ENCODE results near the gene ACTRT2.

The ACTRT2 gene

GRCh38 chr1:3056641-3057040 lies 35.4 kb downstream of the ACTRT2 start:
- no peak for DNase-seq

DNA sequence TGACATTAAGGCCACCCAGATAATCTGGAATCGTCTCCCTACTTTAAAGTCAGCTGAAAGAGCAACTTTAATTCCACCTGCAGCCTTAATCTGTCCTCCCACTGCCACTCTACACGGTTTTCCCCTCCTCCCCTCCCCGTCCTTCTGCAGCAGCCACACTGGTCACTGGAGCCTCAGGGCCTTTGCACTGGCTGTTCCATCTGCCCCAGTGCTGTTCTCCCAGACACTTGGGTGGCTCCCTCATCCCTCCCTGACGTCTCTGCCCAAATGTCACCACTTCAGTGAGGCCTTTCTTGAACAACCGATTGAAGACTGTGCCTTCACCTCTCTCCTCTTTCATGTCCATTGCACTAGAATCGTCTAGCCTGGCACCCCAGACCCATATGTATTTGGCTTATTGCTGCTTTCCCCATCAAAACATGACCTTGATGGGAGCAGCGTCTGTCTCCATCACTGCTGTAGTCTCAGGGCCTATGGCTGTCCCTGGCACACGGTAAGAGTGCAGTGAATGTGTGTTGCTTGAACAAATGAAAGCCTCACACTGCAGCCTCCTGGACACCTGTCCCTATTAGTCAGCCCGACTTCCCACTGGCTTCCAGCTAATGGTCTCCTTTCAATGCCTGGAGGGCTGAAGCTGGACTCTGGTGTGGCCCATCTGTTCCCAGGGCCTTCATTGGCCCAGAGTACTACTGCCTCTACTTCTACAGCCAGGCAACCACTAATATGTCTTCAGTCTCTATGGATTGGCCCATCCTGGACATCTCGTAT lies 37.2 kb downstream of the ACTRT2 start:
- no peak for DNase-seq

DNA sequence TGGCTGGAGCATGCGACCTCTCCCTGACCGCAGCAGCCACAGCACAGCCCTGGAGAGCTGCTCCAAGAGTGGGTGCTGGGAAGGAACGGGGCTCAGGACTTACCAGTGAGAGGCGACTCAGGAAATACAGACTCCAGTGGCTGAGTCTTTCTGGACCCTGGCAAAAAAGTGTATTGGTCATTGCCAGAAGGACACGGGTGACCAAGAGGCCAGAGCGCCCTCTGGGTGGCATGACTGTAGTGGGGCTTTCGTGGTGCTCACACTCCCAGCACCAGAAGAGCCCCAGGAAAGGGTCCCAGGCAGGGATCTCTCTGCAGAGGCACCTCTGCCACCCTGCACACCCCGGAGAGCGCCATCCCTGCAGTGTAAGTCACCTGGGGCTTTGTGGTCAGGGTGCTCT lies 38.9 kb downstream of the ACTRT2 start:
- DNase-seq: no peak

DNA sequence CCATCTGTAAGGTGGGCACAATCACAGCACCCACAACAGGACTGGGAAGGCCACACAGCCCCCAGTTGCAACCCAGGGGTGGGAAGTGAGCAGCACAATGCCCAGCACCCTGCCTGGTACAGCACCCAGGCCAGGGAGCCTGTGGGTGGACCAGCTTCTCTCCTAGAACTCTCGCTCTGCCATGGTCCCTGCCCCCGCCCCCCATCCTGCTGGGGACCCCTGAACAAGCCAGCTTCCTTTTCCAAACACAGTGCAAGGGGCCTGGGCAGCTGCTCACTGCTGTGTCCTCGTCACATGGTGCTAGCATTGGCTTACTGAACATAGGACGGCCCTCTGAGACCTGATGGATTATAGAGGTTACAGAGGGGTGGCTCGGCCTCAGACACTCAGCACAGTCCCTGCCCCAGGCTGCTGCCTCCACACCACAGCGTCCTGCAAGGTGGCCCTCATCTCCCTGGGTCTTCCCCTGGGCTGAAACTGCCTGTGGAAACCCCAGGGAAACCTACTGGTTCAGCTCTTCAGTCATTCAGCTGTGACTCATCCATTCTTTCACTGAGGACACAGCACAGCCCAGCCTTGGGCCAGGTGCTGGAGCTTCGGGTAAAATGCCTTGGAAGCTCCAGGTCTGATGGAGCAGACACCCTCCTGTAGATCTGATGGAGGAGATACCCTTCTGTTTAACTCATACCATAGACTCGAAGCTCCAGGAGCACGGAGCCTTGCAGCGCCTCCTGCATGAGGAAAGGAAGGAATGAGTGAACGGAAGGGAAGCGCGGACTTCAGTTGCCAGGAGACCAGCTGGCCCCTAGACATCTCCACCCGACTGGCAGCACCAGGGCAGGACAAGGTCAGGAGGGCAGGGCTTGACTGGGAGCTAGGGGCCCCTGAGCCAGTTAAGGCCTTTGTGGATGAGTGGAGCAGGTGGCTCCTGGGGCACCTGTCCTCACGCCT lies 39.6 kb downstream of the ACTRT2 start:
- no peak for DNase-seq

DNA sequence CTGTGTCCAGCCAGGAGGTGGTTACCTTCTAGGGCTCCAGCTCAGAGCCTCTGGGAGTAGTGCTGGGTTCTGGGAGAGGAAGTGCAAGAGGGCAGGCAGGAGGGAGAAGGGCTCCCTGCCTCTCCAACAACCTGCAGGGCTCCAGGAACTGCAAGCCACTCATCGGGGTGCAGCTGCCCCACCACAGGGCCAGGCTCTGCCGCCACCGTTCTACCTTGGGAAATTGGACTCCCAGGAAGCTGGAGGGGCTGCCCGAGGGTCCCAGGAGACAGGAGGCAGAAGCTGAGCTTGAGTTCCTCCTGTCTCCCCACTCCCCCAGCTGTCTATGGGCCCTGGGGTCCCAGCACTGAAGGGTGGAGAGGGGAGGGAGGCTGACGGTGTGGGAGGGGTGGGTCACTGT lies 40.3 kb downstream of the ACTRT2 start:
- DNase-seq: no peak

DNA sequence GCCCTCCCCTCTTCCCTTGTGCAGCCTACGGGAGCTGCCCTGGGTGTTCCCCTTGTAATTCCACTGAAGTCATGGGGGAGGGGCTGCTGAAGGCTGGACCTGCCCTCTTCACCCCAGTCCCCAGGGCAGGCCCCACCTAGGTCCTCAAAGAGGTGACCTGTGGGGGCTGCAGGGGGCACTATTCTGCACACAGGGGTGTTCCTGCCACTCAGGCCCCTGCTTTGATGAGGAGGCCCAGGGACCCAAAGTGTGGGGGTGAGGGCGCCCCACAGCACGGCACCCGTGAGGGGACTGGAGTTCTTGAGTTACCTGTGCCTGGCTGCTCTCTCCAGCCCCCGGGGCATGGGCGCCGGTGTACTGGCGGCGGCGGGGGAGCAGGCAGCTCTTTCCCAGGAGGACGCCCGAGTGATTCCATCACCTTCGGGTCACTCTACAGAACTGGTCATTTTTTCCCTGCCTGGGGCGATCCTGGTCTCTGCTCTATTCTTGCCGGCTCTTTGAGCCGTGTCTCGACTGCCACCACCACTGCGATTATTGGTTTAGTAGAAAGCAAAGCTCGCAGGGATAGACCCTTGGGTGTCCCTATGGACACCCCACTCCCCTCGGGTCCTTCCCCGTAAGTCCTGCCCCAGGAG lies 40.8 kb downstream of the ACTRT2 start:
- DNase-seq: no peak

DNA sequence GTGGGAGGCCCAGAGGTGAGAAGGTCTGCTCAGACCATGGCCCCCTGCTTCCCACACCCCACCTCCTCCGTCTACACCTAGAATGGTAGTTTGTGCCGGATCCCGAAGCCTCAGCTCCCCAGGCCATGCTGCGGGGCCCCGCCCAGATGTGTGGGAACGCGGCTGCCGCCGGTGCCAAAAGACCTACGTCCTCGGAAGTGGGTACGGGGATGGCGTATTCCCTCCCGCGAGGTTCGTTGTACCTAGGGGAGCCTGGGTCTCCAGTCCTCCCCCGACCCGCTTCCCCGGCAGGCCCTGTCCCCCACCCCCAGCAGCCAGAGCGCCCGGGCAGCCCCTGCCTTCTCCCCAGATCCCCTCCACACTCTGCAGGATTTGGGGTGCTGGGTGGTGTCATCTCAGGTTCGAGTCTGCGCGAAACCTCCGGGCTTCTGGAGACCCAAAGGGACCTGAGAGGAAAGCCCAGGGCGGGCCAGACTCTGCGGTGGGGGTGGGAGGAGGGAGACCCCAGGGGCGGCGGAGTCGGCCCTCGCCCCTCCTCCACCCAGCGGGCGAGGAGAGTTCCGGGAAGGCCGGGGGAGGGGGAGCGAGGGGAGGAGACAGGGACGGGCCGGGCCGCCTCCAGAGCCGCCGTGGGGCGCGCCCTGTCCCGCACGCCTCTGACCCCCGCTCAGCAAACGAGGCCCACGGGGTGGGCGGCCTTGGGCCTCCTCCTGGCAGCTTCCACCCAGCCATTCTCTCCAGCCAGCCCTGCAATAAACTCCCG lies 41.5 kb downstream of the ACTRT2 start:
- no peak for DNase-seq

DNA sequence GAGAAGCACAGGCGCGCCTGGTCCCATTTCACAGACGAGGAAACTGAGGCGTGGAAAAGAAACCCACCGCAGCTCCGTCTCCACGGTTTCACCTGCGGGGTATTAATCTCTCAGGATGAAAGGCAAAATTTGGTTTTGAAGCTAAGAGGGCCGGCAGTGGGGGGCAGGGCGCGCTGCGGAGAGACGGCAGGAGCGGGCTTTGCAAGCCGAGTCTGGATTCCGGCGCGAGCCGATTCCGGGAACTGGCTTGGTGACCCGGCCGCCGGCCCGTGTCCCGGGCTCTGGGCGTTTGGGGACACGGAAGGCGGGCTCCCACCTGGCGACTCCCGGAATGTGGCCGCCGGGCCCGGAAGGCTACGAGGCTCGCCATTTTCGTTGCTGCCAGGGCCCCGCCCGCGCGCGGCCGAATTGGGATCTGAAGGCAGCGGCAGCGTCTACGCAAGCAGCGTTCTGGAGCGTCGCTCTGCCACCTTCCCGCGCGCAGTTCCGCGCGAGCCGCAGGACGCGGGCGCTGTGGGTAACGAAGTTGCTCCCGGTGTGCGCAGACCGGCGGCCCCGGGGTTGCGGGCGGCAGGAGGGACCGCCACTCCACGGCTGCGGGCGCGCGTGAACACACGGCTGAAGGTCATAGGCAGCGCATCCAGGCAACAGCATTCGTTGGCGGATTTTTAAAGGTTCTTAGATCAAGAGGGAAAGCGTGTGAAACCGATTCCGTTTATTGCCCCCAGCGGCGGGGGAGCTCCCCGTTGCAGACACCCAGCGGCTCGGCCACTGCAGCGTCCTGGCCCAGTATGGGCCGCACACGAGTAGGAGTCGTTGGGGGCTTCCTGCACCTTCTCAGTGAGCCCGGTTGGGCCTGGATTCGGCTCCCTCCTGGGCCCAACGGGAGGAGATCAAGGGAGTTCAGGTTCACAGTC lies 42.4 kb downstream of the ACTRT2 start:
- no peak for DNase-seq

DNA sequence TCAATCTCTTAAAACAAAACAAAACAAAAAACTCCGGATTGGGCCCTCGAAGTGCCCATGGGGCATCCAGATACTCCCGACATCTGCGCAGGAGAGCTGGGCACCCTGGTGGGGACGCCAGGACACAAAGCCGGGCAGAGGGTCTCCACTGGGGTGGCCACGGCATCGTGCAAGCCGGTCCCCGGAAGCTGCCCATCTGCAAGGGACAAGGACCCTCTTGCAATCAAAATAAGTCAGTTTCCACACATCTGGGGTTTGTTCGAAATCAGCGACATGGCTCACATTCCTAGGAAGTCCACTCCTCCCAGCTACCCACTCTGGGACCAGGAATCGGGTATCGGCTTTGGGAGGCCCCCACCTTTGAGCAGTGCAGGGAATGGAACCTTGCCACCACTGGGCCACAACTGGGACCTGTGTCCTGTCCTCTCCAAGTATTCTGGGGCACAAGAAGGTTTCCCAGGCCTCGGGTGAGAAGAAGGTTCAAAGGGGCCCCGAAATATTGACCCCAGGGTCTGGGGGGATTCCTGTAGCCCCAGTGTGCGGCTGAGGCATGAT lies 43.1 kb downstream of the ACTRT2 start:
- no peak for DNase-seq

DNA sequence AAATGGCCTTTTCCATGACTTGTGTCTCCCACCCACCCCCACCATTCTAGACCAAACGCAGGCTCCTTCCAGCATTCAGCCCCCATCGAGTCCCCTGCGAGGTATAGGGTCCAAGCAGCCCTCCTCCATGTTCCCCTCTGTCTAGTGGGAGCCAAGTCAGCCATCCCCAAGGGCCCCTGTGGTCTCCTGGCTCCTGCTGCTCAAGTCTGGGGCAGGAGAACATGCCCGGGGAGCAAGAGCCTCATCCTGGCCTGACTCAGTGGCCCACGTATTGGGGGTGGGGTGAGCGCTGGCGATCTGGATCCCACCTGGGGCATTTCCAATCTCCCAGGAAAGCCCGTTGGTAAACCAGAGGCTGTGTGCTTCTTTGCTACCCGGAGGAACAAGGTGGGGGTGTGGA lies 43.6 kb downstream of the ACTRT2 start:
- DNase-seq: no peak

DNA sequence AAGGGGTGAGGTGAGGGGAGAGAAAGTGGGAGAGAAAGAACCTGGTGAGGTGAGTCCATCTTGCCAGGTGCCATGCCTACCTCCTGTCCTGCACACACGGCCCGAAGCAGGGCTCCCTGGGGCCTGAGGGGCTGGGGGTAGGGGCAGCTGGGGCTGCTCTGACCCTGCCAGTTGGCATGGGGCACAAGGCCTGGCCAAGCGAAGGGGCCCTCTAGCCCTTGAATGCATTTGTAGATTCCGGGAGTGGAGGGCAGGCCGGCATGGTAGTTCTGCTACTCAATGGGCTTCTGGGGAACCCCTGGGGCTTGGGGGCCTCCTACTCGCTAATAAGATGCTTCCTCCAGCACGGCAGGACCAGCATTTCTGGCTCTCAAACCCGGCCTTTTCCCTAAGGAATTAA lies 44.1 kb downstream of the ACTRT2 start:
- no peak for DNase-seq

DNA sequence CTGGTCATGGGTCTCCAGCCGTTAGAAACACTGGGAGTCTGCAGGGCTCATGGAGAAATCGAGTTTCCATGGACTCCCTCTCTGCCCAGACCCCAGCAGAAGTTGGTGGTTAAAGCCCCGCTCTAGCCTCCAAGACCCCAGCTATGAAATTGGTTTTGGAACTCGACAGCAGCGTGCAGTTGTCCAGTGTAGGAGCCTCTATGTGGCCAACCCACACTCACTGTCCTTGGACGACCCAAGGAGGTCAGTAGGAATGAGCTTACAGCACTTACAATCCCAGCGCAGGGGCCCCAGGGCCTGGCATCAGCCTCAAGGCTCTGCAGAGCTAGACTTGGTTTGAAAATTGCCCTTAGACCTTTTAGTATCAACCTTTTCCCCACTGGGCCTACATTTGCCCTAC lies 44.5 kb downstream of the ACTRT2 start:
- DNase-seq: no peak

DNA sequence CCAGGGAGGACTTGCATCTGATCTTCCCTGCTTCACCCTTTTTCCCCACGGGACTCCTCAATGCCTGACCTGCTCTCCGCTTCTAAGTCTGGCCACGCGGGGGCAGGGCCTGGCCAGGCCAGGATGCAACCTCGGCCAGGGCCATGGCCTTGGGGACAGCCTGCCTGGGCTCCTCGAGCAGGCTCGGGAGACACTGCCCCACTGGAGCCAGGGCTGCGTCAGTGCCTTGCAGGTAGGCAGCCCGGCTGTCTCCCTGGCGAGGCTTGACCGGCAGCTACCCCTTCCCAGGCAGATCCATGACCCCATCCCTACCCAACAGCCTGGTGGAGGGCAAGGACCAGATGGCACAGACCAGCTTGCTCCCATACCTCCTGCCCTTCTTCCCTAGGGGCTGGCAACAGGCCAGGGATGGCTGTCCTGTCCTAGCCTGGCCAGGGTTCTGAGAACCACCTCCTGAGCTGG lies 45.0 kb downstream of the ACTRT2 start:
- no peak for DNase-seq

GRCh38 chr1:3066826-3067225 lies 45.6 kb downstream of the ACTRT2 start:
- DNase-seq: no peak

DNA sequence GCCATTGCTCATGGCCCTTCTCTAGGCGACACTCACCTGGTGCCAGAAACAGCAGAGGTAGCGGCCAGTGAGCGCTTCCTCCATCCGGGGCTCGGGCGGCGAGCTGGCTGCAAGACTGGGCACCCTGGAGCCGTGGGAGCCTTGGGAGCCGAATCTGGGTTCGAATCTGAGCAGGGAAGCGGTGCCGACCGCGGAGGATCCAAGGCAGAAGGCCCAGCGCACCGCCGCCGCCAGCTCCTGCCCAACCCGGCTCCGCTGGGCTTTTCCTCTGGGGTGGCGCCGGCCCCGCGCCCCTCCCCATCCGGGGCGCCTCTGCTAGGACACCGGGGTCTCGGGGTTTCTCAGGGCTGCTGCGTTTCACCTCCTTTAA lies 46.0 kb downstream of the ACTRT2 start:
- DNase-seq: no peak

DNA sequence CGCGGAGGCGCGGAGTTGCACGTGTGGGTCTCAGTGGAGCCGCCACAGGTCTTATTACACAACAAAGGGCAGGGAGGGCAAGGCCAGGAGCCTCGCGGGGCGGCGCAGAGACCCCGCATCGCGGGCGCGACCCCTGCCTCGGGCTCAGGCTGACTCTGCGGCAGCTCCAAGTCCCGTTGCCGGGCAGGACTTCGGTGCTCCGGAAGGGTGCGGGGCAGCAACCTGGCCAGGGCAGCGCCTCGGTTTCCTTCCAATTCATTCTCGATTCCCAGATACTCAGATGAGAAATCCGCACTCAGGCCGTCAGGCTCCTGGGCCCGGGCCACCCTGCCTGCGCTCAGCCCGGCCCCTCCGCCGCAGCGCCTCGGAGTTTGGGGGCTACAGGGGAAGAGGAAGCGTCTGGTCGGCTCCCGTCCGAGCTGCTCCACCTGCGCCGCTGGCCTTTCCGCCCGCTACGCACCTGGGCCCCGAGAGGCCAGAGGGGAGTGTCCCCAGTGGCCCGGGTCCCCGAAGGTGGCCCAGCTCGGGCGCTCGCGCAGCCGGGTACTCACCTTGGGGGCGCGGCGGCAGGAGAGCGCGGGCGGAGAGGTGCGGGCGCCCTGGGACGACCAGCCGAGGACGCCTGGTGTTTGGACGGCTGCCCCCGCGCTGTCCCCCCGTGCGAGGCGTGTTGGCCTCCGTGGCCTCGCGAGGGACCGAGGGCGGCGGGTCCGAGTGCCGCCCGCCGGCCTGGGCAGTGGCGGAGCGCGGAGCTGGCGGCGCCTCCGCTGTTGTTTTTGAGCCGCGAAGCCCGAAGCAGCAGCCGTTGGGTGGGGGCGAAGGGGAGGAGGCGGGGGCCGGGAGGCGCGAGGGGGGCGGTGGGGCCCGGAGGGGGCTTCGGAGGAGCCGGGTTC lies 46.6 kb downstream of the ACTRT2 start:
- no peak for DNase-seq

DNA sequence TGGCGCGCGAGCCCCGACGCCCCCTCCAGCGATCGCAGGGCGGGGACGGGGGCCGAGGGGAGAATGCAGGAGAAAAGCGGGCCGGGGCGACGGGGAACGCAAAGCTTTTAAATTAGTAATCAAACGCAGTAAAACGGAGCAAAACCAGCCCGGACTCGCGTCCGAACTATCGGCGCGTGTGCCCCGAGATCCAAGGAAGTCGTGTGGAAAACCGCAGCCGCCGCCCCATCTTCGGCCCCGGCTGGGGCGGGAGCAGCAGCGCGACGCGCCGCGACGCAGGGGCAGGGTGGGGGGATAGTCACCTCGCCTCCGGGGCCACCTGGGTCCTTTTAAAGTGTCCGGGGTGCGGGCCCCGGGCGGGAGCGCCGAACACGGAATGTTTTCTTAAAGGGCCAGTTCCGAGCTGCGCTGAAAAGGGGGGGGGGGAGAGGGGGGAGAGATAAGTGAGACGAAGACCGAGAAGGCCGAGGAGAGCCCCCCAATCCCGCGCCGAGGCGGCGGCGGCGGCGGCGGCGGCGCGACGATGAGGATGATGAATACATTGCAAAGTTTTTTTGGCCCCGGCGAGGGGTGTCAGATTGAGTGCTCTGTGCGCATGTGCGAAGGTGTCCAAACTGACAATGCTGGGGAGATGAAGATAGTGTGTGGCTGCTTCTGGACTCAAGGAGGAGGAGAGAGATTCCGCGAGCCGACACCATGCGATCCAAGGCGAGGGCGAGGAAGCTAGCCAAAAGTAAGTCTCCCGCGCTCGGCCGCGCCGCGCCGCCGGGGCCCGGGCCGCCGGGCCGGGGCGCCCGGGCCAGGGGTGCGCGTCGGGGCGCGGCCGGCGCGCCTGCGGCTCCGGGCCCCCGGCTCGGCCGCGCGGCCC lies 47.5 kb downstream of the ACTRT2 start, which contains the start of gene PRDM16:
Gene PRDM16, plus strand, starts transcription at position 640 of the 868 bp plus-strand sequence. Its CDS starts 57 bp downstream, at position 697.
- peak; percentile 39 for DNase-seq

DNA sequence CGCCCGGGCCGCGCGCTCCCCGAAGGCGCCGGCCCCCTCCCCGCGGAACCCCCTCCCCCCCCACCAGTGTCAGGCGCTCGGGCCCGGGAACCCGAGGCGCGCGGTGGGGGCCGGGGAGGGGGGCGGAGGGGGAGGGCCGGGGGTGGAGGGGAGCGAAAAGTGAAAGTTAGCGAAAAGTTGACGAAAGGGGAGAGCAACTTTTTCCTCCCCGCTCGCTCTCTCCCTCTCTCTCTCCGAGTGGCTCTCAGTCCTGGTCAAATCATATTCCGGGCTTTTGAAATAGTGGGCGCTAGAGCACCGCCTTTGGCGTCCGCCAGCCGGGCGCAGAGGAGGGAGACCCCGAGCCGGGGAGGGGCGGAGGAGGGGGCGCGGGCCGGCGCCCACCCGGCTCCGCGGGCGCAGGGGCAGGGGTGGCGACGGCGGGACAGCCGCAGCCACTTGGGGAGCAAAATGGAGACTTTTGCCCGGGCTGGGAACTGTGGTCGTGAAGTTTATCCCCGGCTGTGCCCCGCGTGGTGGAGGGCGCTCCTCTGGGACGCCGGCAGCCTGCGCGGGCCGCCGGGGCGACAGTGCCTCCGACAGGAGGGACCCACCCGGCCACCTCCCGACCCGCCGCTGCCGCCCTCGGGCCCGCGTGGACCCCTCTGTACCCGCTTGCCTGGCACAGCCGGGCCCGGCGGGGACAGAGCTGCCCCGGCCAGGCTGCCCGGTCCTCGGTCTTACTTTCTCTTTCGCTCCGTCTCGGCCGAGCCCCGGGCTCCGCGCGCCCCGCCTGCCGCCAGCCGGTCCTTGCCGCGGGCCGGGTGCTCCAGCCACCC lies 48.4 kb downstream of the ACTRT2 start:
- DNase-seq: no peak

Measured in activated naive CD4-positive, alpha-beta T cell treated with anti-CD3 and anti-CD28 coated beads, Interleukin-2, amount 50 U/mL, for 16 hours (primary cell).